Endometrial microvascular endothelial cells (primary cell): ENCODE measurements around the gene IQCK. TPM values are rescaled to one million over a fixed set of nuclear protein-coding genes. Genes with fewer than 3 reads are reported as not detected.

Experiments
- in situ Hi-C: cut with HindIII; loops from 2 replicates; pipeline ENCODE4 v1.10.0; 2017; ENCODE audit warnings: low sequenced_read_pairs, low pct_unique_long_range_greater_than_20kb; ENCODE audit errors: inconsistent ontology term
- total RNA-seq: library from RNA; depleted of rRNA; stranded (reverse); fragments of >200 nt; gene quantifications from one replicate; pipeline ENCODE4 v1.2.3, GENCODE V29; 2015; ENCODE audit errors: inconsistent ontology term

IQCK gene
- total RNA-seq, 1 donor from 2014 or later, result 16.5 TPM

DNA sequence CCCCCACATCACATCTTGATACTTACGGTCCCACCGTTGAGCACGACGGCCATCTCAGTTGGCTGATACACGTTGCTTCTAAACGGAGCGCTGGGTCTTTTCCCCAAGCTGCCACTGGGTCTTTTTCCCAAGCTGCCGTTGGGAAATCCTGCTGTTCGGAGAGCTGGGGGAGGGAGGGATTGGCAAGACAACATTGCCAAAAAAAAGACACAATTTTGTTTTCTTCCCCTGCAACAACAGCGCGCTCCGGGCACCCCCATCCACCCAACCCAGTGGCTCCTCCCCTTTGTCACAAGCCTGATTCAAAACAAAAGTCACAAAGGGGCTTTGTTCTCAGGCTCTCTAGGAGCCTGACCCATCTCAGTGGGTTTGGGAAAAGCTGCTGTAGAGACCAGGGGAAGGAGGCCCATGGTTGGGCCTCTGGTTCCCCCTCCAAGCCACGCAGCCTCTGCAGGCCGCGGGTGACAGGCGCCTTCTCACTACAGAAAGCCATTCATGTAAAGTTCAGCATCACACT is 143.8 kb downstream of the IQCK start:
- in situ Hi-C loops, result no loop called here

DNA sequence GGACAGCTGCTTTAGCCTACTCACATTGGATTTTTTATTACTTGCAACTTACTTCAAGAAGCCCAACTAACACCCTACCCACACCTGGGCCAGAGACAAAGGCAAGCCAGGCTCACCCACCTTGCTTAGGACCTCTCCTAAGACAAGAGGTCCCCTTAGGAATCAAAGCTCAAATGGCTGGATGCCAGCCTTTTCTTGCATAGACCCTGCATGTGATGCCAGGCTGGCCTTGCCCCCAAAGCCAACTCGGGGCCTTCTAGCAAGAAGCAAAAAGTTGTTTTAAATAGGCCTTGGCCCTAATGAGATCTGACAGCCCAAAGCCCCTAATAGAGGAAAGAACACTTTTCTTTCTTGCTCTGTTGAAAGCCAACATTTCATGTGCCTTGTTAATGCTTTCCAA is 145.9 kb downstream of the IQCK start:
- in situ Hi-C loops, result no loop called here

DNA sequence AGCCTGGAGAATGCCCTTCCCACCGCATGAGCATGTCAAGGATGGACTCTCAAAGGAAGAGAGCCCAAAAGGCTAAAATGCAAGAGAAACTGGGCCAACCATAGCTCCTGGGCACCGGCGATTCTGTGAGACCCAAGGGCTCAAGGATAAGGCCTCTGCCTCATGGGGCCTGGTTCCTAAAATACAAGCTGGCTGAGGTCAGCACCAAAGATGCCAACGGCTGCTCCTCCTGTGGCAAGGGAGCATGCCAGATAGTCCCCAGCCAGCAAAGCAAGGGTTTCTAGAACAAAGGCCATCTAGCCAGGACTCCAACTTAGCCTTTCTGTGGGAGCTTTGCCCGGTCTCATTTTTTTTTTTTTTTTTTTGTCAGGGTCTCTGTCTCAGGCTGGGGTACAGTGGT is 146.5 kb downstream of the IQCK start:
- in situ Hi-C loops, result no loop called here

DNA sequence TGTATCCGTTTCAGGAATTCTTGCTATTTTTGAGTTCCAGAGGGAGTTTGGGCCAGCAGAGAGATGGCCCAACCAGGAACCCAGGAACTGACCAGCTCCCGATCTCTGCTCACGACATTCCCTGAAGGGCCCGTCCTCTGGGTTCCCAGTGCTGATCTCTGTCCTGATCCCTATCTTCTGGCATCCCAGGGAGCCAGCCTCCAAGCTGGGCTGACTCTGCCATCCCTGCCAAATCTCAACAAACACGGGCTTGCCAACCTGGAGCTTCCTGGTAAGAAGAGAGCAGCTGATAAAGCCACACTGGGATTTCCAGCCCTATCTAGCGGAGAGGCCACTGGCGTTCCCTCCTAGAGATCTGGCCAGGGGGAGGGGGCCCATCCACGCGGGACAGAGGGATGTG is 150.3 kb downstream of the IQCK start:
- in situ Hi-C loops, result no loop called here

DNA sequence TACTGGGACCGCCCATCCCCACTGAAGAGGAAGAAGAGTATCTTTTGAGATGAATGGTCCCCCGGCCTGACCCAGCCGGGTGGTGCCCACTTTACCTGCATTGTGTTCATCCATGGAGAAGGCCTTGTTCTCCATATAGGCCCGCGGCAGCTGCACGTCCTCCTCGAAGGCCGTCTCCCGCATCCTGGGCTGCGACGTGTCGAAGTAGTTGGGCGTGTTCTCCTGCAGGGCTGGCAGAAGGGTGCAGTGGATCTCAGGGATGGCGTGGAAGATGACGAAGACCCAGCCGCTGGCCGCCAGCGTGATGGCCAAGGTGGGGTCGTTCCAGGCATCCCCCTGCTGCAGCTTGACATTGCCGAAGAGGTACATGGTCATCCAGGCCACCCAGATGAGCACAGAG is 153.7 kb downstream of the IQCK start:
- in situ Hi-C loops, result no loop called here

DNA sequence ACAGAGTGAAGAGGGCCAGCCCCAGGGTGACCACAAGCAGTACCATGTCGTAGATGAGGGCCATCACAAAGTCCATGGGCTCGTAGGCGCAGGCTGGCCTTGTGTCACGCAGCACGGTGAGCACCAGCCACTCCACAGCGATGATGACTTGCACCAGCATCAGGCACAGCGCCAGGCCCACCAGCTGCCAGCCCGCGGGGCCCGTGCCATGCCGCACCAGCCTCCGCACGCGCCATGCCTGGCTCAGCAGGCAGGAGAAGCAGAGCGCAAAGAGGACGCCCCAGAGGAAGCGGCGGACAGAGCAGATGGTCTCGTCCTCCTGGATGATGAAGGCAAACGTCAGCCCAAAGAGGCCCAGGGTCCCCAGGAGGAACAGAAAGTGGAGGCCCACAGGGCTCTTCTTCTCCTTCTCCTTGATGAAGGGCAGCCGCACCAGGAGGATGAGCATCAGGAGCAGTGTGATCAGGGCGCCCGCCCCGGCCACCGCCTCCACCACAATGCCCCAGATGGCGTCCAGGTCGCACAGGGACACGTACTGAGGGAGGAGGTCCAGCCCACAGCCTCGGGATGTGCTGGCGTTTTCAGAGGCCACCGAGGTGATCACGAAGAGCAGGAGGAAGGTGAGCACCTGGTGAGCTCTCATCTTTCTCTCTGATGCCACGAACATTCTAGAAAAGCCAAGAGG is 154.2 kb downstream of the IQCK start:
- in situ Hi-C loops, result no loop called here

DNA sequence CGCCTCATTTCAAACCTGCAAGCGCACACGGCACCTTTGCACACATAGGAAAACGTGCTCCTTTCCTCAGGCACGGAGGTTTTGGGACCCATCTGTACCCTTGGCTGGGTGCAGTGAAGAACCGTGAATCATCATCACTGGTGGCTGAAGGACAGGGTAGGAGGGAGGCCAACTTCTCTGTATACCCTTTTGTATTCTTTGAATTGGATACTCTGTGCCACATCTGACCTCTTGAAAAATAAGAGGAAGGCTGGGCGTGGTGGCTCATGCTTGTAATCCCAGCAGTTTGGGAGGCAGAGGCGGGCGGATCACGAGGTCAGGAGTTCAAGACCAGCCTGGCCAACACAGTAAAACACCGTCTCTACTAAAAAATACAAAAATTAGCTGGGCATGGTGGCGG is 154.9 kb downstream of the IQCK start:
- in situ Hi-C loops, result no loop called here

DNA sequence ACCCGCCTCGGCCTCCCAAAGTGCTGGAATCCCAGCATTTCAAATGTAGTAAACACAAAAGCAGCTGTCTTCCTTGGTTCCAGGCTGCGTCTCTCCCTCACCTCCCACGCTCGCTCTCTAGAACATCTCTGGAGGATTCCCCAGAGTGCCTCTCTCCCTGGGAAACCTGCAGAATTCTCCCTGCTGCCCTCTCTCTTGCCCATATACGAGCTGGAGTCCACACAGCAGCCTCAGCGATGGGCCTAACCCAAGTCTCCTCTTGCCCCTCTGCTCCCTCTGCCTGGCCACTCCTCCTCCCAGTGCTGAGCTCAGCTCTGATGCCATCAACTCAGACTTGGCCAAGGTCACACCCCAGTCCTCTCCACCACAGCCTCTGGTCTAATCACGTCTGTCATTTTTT is 156.0 kb downstream of the IQCK start:
- in situ Hi-C loops, result no loop called here

DNA sequence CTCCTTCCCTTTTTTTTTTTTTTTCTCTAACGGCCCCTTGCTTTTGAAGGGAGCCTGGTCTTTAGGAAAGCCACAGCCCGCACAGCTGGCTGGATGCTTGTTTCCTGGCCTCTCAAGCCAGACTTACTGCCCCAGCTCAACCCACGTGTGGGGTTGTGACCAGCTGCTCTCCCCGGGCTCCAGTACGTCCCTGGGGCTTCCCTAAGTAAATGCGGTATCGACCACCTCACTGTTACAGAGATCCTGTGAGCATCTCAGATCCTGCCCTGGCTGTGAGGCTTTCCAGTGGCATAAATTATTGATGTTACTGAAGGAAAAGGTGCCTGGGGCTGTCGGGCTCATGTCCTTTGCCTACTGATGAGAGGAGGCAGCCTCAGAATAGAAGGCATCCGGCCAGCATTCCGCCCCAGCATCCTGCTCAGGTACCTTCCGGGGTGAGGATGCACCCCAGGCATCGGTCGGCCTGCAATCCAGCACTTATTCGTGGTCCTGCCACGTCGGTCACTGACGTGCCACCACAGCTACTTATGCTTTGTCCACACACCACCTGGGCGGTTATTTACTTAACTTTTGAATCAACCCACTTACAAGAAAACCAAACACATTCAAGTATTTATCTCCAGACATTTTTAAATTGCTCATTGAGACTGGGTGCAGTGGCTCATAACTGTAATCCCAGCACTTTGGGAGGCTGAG is 156.9 kb downstream of the IQCK start:
- in situ Hi-C loops, result loop anchor here (25.0 kb wide), 2 partner anchors 163 to 263 kb away; partner anchors contain the start of genes IQCK and KNOP1

DNA sequence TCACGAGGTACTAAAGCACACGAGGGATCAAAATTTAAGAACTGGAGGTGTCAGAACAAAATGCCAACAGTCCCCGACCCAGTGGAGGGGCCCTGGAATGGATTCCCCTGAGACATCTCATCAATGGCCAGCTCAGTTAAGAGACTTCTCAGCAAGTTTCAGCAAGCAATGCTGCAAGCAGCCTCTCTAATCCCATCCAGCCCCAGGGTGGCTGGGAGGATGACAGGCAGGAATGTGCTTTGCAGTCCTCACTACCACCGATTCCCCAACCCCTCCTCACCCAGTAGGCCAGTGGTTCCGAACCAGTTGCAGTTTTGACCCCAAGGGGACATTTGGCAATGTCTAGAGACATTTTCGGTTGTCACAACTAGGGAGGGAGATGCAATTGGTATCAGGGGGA is 157.8 kb downstream of the IQCK start:
- in situ Hi-C loops, result loop anchor here (25.0 kb wide), 2 partner anchors 164 to 264 kb away; partner anchors contain the start of genes IQCK and KNOP1

DNA sequence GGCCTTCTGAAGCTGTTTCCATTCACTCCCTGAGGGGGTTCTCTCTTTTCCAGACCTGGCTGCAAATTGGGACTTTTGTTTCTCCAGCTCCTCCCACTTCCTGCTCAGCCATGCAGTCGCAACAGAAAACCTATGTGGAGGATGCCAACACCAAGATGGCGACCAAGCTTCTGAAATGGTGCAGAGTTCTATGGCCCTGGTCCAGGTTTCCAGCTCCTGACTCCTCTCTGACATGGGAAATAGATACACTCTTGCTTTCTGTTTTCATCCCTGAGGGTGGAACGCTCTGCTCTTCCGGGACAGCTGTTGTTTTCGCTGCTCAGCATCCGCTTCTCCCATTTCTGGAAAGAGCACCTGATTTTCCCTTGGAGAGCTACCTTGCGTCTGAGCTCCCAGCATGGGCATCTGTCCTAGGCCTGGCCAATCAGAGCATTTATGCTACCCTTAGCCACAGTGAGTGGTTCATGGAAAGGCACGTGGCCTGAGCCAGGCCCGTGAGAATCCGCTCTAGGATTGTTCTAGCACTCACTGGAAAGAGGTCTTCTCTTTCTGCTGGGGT is 158.5 kb downstream of the IQCK start:
- in situ Hi-C loops, result loop anchor here (25.0 kb wide), 2 partner anchors 164 to 264 kb away; partner anchors contain the start of genes IQCK and KNOP1

DNA sequence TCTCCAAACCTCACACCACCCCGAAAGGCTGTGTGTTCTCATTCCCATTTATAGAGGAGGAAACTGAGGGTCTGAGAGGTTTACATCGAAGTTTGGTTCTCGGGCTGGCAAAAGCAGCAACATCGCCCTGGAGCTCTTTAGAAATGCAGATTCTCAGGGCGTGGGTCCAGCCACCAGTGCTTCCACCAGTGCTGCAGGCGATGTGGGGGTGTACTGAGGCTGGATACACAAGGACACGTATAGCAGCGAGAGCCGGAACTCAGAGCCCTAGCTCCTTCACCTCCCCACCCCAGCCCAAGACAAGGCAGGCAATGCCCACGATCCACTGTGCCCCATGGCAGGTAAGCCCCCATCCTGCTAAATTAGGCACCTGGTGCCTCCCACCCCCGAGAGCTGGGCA is 160.7 kb downstream of the IQCK start:
- in situ Hi-C loops, result loop anchor here (25.0 kb wide), 2 partner anchors 166 to 266 kb away; partner anchors contain the start of genes IQCK and KNOP1

DNA sequence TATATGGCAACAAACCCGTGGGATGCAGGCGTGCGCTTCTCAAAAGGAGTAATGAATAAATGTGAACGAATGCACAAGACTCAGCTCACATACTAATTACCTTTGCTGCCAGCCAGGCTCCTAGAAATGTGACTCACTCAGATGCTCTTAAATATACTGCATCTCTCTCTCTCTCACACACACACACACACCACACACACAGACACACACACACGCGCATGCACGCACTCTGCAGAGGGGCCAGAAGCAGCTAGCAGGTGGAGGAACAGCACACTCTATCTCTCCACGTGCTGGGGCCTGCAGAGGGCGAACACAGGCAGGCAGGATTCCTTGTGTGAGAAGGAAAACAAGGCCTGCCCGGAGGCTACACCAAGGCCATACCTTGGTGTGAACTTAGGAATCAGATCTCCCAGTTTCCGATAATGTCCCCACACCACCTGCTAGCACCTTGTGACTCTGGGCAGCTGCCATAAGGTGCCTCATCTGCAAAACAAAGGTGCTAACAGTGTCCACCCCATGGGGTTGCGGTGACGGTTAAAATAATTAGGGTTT is 161.2 kb downstream of the IQCK start:
- in situ Hi-C loops, result loop anchor here (25.0 kb wide), 2 partner anchors 167 to 267 kb away; partner anchors contain the start of genes IQCK and KNOP1

DNA sequence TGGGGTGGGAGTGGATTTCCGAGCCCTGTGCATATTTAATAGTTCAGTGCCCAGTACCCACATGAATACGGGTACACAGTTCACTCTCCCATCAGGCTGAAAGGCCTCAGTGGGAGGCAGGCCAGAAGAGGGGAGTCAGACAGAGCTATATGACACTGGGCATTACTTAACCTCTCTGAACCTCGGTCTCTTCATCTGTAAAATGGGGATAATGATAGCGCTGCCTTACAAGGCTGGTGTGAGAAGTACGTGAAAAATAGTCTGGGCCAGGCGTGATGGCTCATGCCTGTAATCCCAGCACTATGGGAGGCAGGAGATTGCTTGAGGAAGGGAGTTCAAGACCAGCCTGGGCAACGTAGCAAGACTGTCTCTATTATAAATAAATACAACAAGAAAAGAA is 163.0 kb downstream of the IQCK start:
- in situ Hi-C loops, result loop anchor here (25.0 kb wide), 2 partner anchors 169 to 269 kb away; partner anchors contain the start of genes IQCK and KNOP1

DNA sequence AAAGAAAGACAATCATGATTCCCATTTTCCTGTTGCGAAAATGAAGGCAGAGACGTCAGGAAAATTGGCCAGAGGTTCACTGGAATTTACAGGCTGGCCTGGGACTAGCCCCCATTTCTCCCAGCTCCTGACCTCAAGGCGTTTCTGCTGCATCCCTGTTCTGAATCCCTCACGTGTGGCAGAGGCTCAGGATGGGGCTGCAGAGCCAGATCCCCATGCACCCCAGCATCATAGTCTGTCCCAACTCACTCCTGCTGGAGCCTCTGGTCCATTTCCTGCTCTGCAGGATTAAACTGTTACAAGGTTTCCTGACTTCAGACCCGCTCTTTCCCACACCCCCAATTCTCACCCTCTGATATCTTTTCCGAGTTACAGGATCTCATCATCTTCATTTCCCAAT is 163.7 kb downstream of the IQCK start:
- in situ Hi-C loops, result loop anchor here (25.0 kb wide), 2 partner anchors 169 to 269 kb away; partner anchors contain the start of genes IQCK and KNOP1

DNA sequence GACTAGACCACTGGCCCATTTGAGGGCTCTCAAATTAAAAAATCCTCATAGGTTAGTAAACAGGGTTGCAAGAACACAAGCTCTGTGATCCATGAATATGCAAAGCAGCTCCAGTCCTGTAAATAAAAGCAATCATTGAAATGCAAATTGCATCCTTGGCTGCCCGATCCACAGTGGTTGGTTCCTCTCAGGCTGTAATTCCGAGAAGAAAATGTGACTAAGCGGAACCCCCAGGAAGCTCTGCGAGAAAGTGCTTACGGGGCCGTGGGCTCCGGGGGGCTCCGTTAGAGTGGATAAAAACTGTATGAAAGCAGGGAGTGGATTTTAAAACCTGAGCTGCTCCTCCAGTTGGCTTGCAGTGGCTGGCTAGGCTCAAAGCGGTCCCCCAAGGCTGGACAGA is 164.1 kb downstream of the IQCK start:
- in situ Hi-C loops, result loop anchor here (25.0 kb wide), 2 partner anchors 170 to 270 kb away; partner anchors contain the start of genes IQCK and KNOP1

DNA sequence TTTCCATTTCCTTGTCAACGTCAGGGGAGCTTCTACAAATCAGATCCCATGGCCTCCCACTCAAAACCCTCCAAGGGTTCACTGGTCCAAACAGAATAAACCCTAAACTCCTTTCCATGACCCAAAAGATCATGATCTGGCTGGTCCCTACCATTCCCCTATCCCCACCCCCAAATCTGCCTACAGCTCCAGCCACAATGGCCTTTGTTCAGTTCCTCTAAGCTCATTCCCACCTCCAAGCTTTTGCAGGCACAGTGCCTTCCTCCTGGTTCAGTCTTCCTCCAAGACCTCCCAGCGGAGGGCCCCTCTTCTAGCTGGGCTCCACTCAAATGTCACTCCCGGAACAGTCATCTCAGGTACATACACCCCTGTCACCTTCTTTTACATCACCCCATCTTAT is 164.6 kb downstream of the IQCK start:
- in situ Hi-C loops, result loop anchor here (25.0 kb wide), 2 partner anchors 170 to 270 kb away; partner anchors contain the start of genes IQCK and KNOP1

DNA sequence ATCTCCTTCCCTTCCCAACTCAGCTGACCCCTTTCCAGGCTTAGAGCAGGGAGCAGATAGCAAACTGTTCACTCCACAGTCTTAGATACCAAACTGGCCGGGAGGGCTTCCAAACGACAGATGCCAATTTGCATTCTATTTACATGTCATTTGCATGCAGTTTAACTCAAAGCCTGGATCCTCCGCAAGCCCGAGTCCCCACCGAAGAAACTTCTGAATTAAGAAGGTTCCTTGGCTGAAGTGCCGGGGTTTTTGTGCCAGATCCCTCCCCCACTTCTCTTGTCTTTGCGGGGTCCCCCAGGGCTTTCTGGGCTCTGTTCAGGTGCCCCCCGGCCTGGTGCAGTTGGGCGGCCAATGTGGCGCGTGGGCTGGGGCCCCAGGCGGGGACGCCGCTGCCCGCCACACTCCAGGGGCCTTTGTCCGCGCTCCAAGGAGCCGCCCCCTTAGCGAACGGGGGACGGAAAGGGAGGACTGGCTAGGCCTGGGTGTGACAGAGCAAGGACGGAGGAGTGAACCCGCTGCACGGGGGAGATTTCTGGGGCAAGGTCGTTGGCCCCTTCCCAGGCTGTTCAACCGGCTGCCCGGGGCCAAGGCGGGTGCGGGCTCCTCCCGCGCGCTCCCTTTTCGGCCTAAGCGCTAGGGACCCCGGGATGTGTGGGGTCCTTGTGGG is 165.4 kb downstream of the IQCK start:
- in situ Hi-C loops, result loop anchor here (25.0 kb wide), 2 partner anchors 171 to 271 kb away; partner anchors contain the start of genes IQCK and KNOP1
